ENCODE results near the gene TCEANC2.

GRCh38 chr1:54051933-54052430, 1.4 kb upstream of the TCEANC2 start:
- TF ChIP-seq POLR2A (IDR thresholded peaks at IDR 0.05), result no peak
- TF ChIP-seq CTCF (IDR thresholded peaks at IDR 0.05), result no peak

Data from esophagus squamous epithelium (tissue), 4 donors.